A549 (cell line): ENCODE data around the gene TOMM40L. TPM values are rescaled to one million over a fixed set of nuclear protein-coding genes. Genes with fewer than 3 reads are reported as not detected.
A peak's percentile ranks its signal among the peaks of the same experiment; 100 is the strongest.

ENCODE experiments used
- ATAC-seq, 2 experiments: fragments of 200-7000 bp in 1 of 2; fragments of >200 bp in 1 of 2; cut with Nextera tagmentation in 1 of 2; cut with Tn5 transposase in 1 of 2; 3 replicates each; pipeline versions ENCODE4 v1.8.0 to v1.9.1; 2018 to 2020; ENCODE audit warnings: mild to moderate bottlenecking in 1 of 2, moderate library complexity in 1 of 2
- CTCF ChIA-PET: fragments of 300-600 bp; sonication (Branson Sonifier 250); formaldehyde crosslinking; extraction: SDS; loops from one replicate; lab custom pipeline; 2021; ENCODE audit warnings: antibody characterized with exemption, inconsistent platforms; lab: Yijun Ruan, JAX
- POLR2A ChIA-PET: fragments of 350-600 bp; formaldehyde crosslinking; extraction: SDS; loops from one replicate; lab custom pipeline; 2021; ENCODE audit warnings: antibody characterized with exemption, inconsistent platforms; lab: Yijun Ruan, JAX
- DNase-seq, 2 experiments: peaks; one replicate each; pipeline versions ENCODE4 v3.0.0 to v3.0.0-alpha.2; 2011 to 2016; ENCODE audit warnings: low read depth in 1 of 2, low spot score in 1 of 2
- FAIRE-seq: peaks from 2 replicates; lab custom pipeline; 2011; peaks lifted over from hg19 to GRCh38; lab: Jason Lieb, UNC
- H3K27ac ChIP-seq, 2 experiments: fragments of >200 bp; sonication (Bioruptor Twin); formaldehyde crosslinking; 3 replicates each; pipeline ENCODE4 v1.5.1; 2016 to 2017
- H3K4me1 ChIP-seq: fragments of >200 bp; sonication (Bioruptor Twin); formaldehyde crosslinking; 3 replicates; pipeline ENCODE4 v1.6.1; 2016
- H3K4me2 ChIP-seq: fragments of >200 bp; sonication (Bioruptor Twin); formaldehyde crosslinking; 3 replicates; pipeline ENCODE4 v1.6.1; 2016
- H3K4me3 ChIP-seq: fragments of >200 bp; sonication (Bioruptor Twin); formaldehyde crosslinking; 3 replicates; pipeline ENCODE4 v1.5.1; 2016
- H3K9me3 ChIP-seq: fragments of >200 bp; sonication (Bioruptor Twin); formaldehyde crosslinking; 3 replicates; pipeline ENCODE4 v1.6.1; 2016
- EHF ChIP-seq: fragments of 250-450 bp; sonication (Bioruptor Pico); IDR thresholded peaks from 2 replicates; pipeline ENCODE4 v1.5.0; 2020; ENCODE audit warnings: mild to moderate bottlenecking
- ESRRA ChIP-seq: fragments of 150-350 bp; IDR thresholded peaks from 2 replicates; pipeline ENCODE4 v1.6.1; 2014; ENCODE audit warnings: mild to moderate bottlenecking, low read length, borderline replicate concordance
- FOSB ChIP-seq: fragments of 250-450 bp; sonication (Bioruptor Pico); IDR thresholded peaks from 2 replicates; pipeline ENCODE4 v1.5.0; 2020; ENCODE audit warnings: mild to moderate bottlenecking, moderate library complexity
- FOXS1 ChIP-seq: fragments of 250-450 bp; sonication (Bioruptor Pico); IDR thresholded peaks from 2 replicates; pipeline ENCODE4 v1.5.0; 2020; ENCODE audit warnings: mild to moderate bottlenecking, moderate library complexity
- HOXB5 ChIP-seq: fragments of 250-450 bp; sonication (Bioruptor Pico); IDR thresholded peaks from 2 replicates; pipeline ENCODE4 v1.5.0; 2020; ENCODE audit warnings: mild to moderate bottlenecking, moderate library complexity
- KDM1A ChIP-seq: fragments of 200-600 bp; sonication (generic); IDR thresholded peaks from 2 replicates; pipeline ENCODE4 v1.6.1; 2016; ENCODE audit warnings: low read depth, mild to moderate bottlenecking
- MAZ ChIP-seq: fragments of 150-350 bp; IDR thresholded peaks from 2 replicates; pipeline ENCODE4 v1.6.1; 2014; ENCODE audit warnings: antibody characterized with exemption, low read depth, low read length, borderline replicate concordance
- NFE2L2 ChIP-seq: fragments of 150-350 bp; conservative IDR thresholded peaks from 2 replicates; pipeline ENCODE4 v1.6.1; 2014; ENCODE audit warnings: low read length
- NPAS2 ChIP-seq: fragments of 250-450 bp; sonication (Bioruptor Pico); IDR thresholded peaks from 2 replicates; pipeline ENCODE4 v1.8.0; 2022; ENCODE audit warnings: mild to moderate bottlenecking, moderate library complexity, borderline replicate concordance
- PHF8 ChIP-seq: fragments of 200-600 bp; sonication (generic); IDR thresholded peaks from 2 replicates; pipeline ENCODE4 v1.6.1; 2016; ENCODE audit warnings: low read depth, mild to moderate bottlenecking, antibody characterized with exemption, moderate library complexity, borderline replicate concordance
- POLR2AphosphoS2 ChIP-seq: conservative IDR thresholded peaks from 2 replicates; pipeline ENCODE4 v1.6.1; 2012; ENCODE audit warnings: low read length, improper control_type of control experiment, inconsistent platforms
- RAD21 ChIP-seq, 2 experiments: fragments of >200 bp in 1 of 2; sonication (Bioruptor Twin) in 1 of 2; formaldehyde crosslinking in 1 of 2; IDR thresholded peaks in 1 of 2; conservative IDR thresholded peaks in 1 of 2; 2 replicates in 1 of 2; 3 replicates in 1 of 2; pipeline ENCODE4 v1.6.1; 2012 to 2018; ENCODE audit warnings: inconsistent platforms in 1 of 2
- SMC3 ChIP-seq: fragments of >200 bp; sonication (Bioruptor Twin); formaldehyde crosslinking; IDR thresholded peaks from 3 replicates; pipeline ENCODE4 v1.6.1; 2018; ENCODE audit warnings: inconsistent platforms
- TFCP2L1 ChIP-seq: fragments of 250-450 bp; sonication (Bioruptor Pico); IDR thresholded peaks from 2 replicates; pipeline ENCODE4 v1.5.0; 2021; ENCODE audit warnings: mild to moderate bottlenecking
- TP53 ChIP-seq: fragments of 250-450 bp; sonication (Bioruptor Pico); IDR thresholded peaks from 2 replicates; pipeline ENCODE4 v1.5.0; 2021; ENCODE audit warnings: mild to moderate bottlenecking, moderate library complexity
- ZC3H11A ChIP-seq: fragments of 450-650 bp; IDR thresholded peaks from 2 replicates; pipeline ENCODE4 v1.6.1; 2014; ENCODE audit warnings: antibody characterized with exemption, mild to moderate bottlenecking
- ZSCAN20 ChIP-seq: fragments of 250-450 bp; sonication (Bioruptor Pico); IDR thresholded peaks from 2 replicates; pipeline ENCODE4 v1.8.0; 2022; ENCODE audit warnings: mild to moderate bottlenecking, moderate library complexity
- WGBS: methylation state at CpG from one replicate; pipeline ENCODE4 v1.1.6; 2017; ENCODE audit errors: missing lambda C conversion rate; 5-methylcytosine and 5-hydroxymethylcytosine counted together
- polyA plus RNA-seq, 4 experiments: library from polyadenylated mRNA; depleted of rRNA in 3 of 4; stranded (reverse); fragments of >200 nt; fragmentation: RNase III in 1 of 4; extraction: RNeasy Plus Mini Kit Qiagen cat#74134 plus additional on column Dnase treatment in 1 of 4; gene quantifications; 2 replicates in 3 of 4; 3 replicates in 1 of 4; pipeline ENCODE4 v1.2.3, GENCODE V29; 2011 to 2017
- TF ChIP-seq, protein P1 (sequence below): fragments of 150-350 bp; IDR thresholded peaks from 2 replicates; pipeline ENCODE4 v1.6.1; 2014; ENCODE audit warnings: low read depth, mild to moderate bottlenecking, low read length
- TF ChIP-seq, protein P2 (sequence below): IDR thresholded peaks from 2 replicates; pipeline ENCODE4 v1.6.1; 2012; ENCODE audit warnings: low read depth, borderline replicate concordance
- TF ChIP-seq, protein P3 (sequence below): fragments of 450-650 bp; IDR thresholded peaks from 2 replicates; pipeline ENCODE4 v1.6.1; 2014; ENCODE audit warnings: antibody characterized with exemption

The TOMM40L gene
- polyA plus RNA-seq, 2 of the 4 experiments (the other 2 are of a cell fraction) = 6.3 to 10.2 TPM

DNA sequence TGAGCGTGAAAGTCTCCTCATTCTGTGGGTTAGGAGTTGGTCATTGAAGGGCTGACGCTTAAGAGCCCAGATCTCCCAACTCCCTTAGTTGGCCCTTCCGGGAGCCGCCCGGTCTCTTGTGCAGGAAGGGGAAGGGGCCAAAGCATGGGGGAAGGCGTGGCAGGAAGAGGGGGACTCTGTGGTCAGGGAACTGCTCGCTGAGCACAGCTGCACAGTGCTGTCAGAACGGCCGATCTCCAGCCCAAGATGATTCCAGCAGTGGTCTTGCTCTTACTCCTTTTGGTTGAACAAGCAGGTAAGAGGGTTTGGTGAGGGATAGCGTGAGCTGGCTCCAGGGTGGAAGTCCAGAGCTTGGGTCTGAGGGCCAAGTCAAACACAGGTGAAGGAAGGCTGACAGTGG, 10.8 kb upstream of the TOMM40L start, which contains the start of gene FCER1G:
Gene FCER1G (plus strand): TSS at position 220 of the 400 bp plus-strand sequence. CDS start 27 bp downstream, at position 247.
- FAIRE-seq = no peak
- Histone ChIP-seq H3K4me3 (no peak within 1 kb of the TSS), H3K4me1 (no peaks in the 10 kb centered on the region), H3K4me2 (no peak within 1 kb of the TSS), H3K9me3 (no peaks in the 10 kb centered on the region), H3K27ac (no peak within 1 kb of the TSS)
- TF ChIP-seq, protein P1, sequence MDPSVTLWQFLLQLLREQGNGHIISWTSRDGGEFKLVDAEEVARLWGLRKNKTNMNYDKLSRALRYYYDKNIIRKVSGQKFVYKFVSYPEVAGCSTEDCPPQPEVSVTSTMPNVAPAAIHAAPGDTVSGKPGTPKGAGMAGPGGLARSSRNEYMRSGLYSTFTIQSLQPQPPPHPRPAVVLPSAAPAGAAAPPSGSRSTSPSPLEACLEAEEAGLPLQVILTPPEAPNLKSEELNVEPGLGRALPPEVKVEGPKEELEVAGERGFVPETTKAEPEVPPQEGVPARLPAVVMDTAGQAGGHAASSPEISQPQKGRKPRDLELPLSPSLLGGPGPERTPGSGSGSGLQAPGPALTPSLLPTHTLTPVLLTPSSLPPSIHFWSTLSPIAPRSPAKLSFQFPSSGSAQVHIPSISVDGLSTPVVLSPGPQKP = no peak
- TF ChIP-seq, protein P2, sequence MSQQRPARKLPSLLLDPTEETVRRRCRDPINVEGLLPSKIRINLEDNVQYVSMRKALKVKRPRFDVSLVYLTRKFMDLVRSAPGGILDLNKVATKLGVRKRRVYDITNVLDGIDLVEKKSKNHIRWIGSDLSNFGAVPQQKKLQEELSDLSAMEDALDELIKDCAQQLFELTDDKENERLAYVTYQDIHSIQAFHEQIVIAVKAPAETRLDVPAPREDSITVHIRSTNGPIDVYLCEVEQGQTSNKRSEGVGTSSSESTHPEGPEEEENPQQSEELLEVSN = no peak
- no peak for TF ChIP-seq POLR2AphosphoS2
- TF ChIP-seq MAZ = no peak
- TF ChIP-seq ESRRA = no peak
- no peak for TF ChIP-seq SMC3
- TF ChIP-seq NFE2L2 = no peak
- no peak for TF ChIP-seq ZC3H11A
- no peak for TF ChIP-seq TFCP2L1 (CRISPR knock-in tag)
- TF ChIP-seq PHF8 = no peak
- TF ChIP-seq, protein P3, sequence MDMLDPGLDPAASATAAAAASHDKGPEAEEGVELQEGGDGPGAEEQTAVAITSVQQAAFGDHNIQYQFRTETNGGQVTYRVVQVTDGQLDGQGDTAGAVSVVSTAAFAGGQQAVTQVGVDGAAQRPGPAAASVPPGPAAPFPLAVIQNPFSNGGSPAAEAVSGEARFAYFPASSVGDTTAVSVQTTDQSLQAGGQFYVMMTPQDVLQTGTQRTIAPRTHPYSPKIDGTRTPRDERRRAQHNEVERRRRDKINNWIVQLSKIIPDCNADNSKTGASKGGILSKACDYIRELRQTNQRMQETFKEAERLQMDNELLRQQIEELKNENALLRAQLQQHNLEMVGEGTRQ = no peak
- no peak for TF ChIP-seq RAD21 (conservative IDR thresholded peaks at IDR 0.05 in 1 of 2, IDR thresholded peaks at IDR 0.05 in 1 of 2)
- no peak for TF ChIP-seq TP53 (CRISPR knock-in tag)
- no peak for TF ChIP-seq FOXS1 (CRISPR knock-in tag)
- no peak for TF ChIP-seq FOSB (CRISPR knock-in tag)
- no peak for ATAC-seq
- ChIA-PET CTCF (interaction anchor here (1.0 to 20.1 kb wide), 6 partner anchors 8 to 169 kb away, joined by 3 to 319 read pairs (median 34); partner anchors contain the start of genes CFAP126, NDUFS2 and TOMM40L), POLR2A (interaction anchor here (0.6 kb wide), 1 partner anchor 11 kb away, joined by 4 read pairs; the partner anchor contains the start of gene TOMM40L)
- WGBS = 94% methylated on average over 10 of the region's 10 CpGs
- DNase-seq = no peak

DNA sequence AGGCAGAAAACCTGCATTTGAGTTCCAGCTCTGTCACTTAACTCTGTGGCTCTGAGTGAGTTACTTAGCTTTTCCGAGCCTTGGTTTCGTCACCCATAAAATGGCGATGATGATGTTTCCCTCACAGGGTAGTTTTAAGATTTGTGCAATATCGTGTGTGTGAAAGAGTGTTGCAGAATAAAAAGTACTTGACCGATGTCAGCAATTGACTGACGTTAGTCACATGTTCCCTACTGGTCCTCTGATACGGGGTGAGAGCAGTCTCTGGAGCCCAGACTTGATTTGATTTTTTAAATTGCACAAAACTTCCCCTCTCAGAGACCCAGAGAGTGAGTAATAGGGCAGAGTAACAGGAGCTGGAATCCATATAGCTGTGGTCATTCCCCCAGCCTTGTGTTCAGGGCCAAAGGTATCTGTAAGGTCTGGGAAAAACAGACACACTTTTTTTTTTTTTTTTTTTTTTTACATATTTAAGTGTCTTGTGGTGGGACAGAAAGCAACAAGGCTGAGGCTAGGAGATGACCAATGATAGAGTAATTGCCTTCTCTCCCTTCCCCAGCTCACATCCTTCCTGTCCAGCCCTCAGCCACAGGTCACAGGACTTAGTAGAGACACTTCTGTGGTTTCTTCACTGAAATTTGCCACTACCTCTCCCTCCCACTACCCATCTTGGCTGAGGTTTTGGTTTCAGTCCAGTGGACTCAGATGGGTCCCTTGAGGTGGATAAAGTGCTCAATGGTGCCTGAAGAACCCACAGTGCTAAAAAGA, 8.7 kb upstream of the TOMM40L start:
- no peak for FAIRE-seq
- Histone ChIP-seq H3K4me1 (no peaks in the 10 kb centered on the region), H3K9me3 (no peaks in the 10 kb centered on the region), H3K4me3 (no peak overlapping the region), H3K4me2 (no peak overlapping the region), H3K27ac (no peak overlapping the region)
- CTCF ChIA-PET = interaction anchor here (0.6 to 20.1 kb wide), 6 partner anchors 10 to 167 kb away, joined by 3 to 319 read pairs (median 36); partner anchors contain the start of genes NDUFS2 and TOMM40L
- TF ChIP-seq TP53 (CRISPR knock-in tag) (no peak), ZSCAN20 (CRISPR knock-in tag) (no peak), KDM1A (no peak), PHF8 (no peak), HOXB5 (CRISPR knock-in tag) (no peak), EHF (CRISPR knock-in tag) (no peak), NFE2L2 (no peak), NPAS2 (CRISPR knock-in tag) (no peak)
- 84% methylated on average over 7 of the region's 7 CpGs for WGBS
- POLR2A ChIA-PET = interaction anchor here (1.5 to 1.7 kb wide), 2 partner anchors 8 to 15 kb away, joined by 3 to 5 read pairs; partner anchors contain the start of genes NDUFS2 and TOMM40L
- DNase-seq = no peak
- peak; percentile 29 to 36; a peak in 3 of 6 replicates for ATAC-seq
